GM18861 (cell line): ENCODE data around the gene FUT9.

Source experiments
- ATAC-seq: cut with Tn5 transposase; IDR thresholded peaks from one replicate; pipeline ENCODE4 v1.9.1; 2021; ENCODE audit not compliant: unreplicated experiment

FUT9 gene

DNA sequence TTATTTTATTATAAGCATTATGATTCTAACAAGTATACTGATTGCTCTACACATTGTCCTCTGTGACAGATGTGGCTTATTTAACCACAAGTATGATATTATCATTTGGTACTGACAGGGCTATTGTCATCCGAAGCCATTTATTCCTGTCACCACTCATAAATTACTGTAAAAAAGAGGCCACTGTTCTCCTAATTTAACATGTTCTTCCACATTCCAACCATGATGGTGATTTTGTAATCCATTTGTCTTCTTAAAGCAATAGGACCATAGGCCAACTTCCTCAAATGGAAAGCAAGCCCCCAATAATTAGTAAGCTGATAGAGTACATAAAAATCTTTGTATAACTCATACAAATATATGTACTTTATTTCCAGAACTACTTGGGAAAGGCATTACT lies 50.6 kb downstream of the FUT9 start:
- no peak for ATAC-seq

DNA sequence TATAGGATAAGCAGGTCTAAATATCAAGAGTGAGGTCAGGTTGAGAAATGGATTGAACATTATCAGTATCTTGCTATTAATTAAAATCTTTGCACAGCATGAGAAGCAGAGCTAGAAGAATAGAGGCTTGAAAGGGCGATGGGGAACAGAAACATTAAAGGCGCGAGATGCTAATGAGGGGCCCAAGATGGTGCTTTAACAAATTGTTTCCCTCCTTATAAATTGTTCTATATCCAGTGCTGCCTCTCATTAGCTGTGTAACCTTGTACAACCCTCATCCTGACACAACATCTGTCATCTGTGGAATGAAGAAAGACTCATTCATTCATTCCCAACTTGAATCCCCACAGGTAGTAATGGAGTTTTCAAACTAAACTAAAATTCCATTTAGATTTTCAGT lies 57.8 kb downstream of the FUT9 start:
- no peak for ATAC-seq

DNA sequence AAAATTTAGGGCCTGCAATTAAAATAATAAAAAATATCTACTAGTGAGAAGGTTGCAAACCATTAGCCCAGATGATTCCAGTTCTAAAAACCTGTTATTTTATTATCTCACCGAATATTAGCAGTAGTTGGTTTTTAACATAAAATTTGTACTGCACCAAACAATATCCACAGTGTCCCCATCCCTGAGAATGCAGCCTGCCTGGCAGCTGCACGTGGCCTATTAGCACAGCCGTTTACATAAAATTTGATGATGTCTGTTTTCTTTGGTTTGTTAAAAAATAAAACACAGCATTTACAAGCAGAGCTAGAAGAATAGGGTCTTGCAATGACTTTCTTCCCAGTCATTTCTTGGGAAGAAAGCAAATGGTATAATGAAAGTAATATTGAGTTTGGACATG lies 58.2 kb downstream of the FUT9 start:
- no peak for ATAC-seq

DNA sequence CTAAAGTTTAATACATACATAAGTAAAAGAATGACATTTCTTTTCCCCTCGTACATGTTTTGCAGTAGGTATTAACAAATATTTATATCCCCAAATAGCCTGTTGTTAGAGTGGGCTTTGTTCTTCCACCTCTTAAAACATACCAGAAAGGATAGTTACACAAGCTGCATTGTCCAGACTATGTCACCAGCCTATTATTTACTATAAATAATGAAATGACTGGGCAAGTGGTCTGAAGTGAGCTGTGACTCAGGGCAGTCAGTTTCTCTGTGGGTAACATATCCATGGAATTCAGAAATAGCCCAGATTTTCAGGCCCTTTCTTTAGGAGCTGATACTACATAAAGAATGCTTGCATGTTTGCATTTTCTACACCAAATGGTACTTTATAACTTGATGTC lies 60.1 kb downstream of the FUT9 start:
- no peak for ATAC-seq

DNA sequence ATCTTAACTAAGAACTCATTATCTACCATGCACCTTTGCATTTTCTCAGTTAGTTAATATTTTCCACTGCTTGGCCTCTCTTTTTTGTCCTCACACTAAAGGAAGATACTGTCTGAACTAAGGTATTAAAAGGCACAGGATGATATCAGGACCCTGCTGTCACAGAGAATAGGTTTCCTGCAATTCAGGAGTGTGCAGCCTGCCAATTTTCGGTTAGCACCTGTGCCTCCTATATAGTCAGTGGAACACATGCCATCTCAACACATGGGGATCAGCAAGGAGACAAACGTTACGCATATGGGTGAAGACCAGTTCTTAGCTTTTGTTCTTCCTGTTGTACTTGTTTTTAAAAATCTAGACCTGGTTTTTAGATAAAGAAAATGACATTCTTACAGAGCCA lies 71.0 kb downstream of the FUT9 start:
- no peak for ATAC-seq

DNA sequence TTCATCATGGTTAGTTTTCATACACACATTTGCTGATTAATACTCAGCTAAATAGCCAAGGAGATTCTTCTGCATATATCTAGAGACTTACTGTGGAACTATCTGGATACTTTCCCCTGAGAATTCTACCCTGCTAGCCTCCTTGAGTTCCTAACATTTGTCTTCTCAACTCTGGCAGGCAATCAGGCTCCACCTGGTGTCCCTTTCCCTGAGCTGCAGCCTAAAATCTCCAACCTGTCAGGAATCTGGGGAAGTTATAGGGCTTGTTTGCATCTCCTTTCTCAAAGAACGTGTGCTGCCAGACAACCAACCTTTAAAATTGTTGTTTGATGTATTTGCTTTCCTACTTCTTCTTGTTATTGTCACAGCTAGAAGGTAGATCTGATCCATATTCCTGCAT lies 73.4 kb downstream of the FUT9 start:
- no peak for ATAC-seq

DNA sequence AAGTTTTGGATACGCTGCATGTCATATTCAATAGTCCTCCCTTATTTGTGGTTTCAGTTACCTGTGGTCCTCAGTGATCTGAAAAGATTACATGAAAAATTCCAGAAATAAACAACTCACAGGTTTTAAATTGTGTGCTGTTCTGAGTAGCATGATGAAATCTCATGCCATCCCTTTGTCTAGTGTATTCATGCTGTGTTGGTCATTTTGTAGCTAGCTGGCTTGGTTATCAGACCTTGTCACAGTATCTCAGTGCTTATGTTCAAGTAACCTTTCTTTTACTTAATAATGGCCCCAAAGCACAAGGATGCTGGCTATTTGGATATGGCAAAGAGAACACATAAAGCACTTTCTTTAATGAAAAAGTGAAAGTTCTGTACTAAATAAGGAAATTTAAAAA lies 78.3 kb downstream of the FUT9 start:
- no peak for ATAC-seq

DNA sequence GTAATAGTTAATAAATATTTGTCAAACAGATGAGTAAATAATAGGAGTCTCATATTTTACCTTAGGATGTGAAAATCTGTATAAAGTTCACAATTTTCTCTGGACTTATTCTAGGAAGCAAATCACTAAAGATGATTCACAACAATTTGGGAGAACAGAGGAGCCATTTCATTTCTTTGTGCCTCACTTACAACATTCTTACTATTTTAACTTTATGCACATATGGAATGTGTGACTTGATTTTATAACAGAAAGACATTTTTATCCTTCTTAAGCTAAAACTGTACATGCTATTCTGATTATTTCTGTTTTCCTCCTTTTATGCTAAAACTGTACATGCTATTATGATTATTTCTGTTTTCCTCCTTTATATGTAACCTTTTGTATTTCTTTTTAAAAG lies 83.3 kb downstream of the FUT9 start:
- no peak for ATAC-seq

DNA sequence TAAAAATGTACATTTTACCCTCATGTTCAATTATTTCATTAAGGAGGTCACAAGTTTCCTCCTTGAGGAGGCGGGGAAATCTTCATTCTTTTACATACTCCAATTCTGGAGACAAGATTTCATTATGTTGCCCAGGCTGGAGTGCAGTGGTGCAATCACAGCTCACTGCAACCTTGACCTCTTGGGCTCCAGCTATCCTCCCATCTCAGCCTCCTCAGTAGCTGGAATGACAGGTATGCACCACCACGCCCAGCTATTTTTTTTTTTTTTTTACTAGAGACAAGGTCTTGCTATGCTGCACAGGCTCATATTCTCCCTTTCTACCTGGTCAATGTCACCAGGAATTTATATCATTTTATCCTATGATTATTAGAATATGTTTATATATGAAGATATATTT lies 85.8 kb downstream of the FUT9 start:
- ATAC-seq = no peak

DNA sequence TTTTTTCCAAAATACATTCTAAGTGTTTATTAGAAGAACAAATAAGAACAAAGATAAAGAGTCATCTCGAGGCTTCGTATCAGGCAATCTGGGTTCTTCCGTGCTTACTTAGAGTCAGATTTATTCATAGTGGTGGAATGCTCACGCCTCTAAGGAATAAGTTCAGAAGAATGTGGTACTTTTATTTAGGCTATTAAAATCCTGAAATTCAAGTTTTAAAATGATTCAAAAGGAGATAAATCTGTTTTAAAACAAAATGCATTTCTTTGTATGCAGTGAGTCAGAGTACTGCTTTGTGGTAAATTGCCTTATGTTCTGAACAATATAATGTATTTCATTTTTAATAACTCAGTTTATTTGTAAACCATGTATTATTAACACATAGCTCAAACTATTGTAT lies 89.1 kb downstream of the FUT9 start:
- ATAC-seq = no peak

DNA sequence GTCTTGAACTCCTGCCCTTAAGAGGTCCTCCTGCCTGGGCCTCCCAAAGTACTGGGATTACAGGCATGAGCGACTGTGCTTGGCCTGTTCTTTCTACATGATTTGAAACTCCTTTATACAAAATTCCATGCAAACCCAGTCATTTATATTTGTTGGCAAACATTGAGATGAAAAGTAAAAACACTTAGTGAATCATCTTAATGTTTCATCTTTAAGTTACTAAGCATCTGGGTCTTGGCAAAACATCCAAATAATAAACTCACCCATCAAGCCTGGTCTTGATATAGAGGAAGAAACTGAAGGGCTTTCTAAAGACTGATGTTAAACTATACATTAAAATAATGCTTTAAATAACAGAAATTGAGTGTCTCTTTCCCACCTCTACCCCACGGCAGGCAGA lies 95.1 kb downstream of the FUT9 start:
- no peak for ATAC-seq

DNA sequence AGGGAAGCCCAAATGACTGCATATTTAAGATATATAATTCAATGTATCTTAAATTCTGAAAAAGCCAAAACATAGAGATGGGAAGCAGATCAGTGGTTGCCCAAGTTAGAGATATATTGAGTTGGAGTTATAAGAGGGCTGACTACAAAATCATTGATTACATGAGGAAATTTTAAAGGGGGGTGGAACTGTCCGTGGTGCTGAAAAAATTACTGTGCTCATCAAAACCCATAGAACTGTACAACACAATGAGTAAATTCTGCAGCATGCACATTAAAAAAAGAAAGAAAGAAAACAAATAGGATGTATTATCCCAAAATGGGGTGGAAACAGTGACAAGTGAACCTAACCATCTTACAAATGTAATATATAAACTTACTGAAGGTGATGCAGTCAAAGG lies 100.9 kb downstream of the FUT9 start:
- no peak for ATAC-seq

DNA sequence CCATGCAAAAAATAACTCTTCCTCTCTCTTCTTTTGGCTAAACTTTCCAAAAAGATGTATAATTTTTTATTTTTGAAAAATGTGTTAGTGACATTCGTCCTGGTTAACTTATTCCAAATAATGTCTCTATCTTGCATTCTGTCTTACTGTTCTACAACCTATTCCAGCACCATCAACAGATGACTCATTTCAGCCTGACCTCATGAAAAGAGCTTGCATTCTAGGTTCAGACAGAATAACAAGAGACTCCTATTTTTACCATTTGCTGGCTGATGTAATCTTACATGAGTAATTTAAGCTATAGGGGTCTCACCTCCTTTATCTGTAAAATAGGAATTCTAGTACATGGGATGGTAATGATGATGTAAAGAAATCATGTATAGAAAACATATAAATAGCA lies 109.0 kb downstream of the FUT9 start:
- ATAC-seq = no peak

DNA sequence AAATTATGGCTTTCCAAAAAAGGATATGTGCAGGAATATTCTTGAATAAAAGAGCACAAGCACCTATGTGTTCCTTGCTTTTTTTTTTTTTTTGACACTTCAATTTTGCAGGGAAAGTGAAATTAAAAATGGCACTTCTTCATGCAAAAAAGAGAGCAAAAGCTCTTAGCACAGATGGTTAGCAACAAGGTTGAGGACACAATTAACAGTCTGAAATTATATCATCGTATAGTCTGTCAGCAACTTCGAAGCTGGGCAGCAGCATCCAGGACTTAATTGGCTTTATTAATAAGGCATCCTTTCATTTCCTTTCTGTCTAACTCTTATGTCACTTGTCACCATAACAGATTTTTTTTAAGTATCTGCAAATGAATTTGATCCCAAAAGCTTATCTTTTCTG lies 122.6 kb downstream of the FUT9 start:
- ATAC-seq = no peak

DNA sequence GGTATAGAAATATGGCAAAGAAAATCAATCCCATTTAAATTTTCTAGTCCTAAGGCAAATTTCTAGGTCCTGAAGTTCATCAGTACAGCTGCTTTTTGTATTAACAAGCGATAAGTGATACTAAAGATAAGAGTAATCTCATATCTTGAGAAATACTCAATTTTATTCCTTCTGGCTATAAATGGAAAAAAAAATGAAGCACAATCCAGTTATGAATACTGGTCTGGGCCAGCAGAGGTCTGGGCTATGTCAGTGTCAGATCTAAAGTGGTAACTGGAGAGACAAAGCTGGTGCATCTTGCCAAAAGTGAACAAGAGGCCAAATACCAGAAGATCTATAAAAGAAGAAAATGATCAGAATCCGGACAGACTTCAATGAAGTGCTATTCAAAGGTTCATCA lies 126.4 kb downstream of the FUT9 start:
- no peak for ATAC-seq

DNA sequence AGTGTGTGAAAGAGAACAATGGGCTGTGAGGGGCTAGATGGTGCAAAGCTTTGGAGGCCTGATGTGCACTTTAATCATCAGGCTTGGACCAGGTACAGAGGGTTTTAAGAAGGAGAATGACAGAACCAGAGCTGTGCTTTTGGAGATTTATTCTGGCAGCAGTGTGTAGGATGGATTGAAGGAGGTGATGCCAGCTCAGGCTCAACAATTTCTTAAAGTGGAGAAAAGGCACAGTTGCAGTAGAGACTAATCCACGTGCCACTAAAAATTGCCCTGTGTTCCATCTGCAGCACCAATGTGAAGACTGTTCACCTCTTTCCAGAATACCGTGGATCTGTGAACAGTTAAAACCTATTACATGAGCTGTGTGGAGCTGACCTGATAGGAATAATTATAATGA lies 134.7 kb downstream of the FUT9 start:
- no peak for ATAC-seq

DNA sequence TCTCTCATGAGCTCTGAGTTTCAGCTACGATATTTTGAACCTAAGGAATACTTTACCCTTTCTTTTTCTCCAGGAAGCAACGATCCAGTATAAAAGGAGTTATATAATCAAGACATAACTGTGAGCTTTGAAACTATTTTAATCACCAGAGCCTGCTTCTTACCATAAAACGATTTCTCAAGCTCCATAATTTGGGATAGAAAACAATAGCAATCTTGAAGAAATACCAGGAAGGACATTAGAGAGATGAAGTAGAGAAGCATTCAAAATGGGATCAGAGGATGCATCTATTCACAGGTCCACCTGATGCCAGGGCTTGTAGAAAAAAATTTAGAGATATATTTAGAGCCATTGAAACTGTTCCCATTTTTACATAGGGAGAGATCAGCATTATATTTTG lies 135.9 kb downstream of the FUT9 start:
- no peak for ATAC-seq

DNA sequence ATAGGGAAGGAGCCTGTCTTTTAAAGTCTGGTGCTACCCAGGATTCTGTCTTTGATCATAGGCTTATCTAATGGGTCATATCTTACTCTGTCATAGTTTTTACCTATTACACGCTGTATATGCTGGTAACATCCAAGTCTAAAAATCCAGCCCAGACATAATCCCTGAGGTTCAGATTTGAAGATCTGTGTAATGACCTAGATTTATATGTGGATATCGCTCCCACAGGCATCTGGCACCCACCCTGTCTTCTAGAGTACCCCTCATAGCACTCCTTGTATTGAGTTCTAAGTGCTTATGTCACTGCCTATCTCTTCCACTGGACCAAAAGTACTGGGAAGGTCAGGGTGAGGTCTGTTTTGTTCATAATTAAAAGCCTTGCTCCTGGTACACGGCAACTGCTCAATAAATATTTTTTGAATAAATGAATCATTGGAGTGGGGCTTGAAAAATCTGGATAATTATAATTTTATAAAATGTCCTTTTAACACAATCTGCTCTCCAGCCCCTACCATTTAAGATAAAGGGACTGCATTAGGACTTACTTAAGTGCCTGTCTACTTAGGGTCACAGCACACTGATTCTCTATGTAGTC lies 136.4 kb downstream of the FUT9 start:
- no peak for ATAC-seq

DNA sequence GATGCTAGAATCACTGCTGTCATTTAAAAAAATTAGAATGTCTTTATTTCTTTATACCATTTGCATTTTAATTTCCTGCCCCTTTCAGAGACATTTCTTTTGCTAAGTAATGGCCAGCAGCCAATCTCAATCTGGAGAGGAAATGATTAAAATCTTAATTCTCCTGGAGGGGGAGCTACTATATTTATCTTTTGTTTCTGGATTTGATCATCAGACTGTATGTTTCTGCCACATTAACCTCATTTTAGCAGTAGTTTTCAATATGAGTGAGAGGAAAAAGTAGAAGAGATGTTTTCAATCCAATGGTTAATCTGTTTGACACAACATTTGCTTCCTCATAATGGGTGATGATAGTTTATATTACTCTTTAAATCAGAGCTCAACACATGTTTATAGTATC lies 138.0 kb downstream of the FUT9 start:
- no peak for ATAC-seq

DNA sequence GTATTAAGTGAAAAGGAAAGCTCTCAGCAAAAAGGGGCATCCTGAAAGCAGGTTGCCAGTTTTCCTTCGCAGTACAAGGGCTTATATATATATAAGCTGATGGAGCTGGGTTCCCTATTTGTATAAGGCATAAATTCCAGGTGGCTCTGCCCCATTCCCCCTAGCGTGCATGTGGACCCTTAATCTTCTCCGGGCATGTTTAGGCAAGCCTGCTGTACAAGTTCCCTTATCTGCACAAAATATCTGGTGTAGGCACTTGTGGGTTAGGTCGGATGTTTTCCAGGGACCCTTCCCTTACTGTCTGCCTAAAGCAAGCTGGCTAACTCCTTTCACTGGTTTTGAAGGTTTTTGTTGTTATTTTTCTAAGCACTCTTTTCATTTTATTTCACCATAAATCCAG lies 140.7 kb downstream of the FUT9 start:
- ATAC-seq = no peak

DNA sequence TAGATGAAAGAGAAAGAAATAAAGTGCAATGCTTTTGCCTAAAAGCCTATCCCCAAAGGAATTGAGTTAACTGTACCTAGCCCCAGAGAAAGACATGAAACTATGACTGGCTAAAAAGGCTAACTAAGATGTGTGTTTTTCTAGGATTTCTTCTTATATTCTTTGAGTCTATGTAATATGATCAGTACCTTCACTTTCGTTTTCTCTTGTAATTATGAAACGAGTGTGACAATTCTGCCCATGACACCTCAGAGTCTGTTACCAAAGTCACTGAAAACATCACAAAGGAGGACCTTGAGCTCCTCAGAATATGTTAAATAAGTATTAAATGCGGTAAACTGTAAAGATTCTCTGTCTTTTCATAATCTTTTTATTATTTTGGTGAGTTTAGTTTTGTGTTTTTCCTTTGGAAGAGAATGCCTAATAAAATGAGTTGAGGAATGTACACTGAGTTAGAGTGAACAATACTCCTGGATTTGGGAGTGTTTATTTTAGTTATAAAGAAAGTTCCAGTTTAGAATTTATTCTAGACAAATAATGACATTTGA lies 141.3 kb downstream of the FUT9 start:
- ATAC-seq = peak; percentile 94

DNA sequence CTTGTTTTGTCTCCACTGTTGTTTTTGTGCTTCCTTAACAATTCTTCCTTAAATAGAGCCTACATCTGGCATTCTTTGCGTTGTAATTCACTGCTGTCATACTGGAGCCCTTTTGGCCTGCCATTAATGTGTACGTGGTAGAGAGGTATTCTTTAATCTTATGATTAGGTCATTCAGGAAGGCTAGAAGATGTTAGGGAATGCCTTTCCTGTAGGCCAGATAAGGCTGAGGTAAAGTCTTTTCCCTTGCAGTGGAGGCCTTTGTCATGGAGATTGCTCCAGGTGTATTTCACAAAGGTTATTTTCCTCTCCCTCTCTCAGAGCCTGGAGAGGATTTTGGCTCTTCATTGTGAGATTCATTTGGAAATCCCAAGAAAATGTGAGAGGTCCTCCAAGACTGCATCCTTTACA lies 146.9 kb downstream of the FUT9 start:
- ATAC-seq = no peak

DNA sequence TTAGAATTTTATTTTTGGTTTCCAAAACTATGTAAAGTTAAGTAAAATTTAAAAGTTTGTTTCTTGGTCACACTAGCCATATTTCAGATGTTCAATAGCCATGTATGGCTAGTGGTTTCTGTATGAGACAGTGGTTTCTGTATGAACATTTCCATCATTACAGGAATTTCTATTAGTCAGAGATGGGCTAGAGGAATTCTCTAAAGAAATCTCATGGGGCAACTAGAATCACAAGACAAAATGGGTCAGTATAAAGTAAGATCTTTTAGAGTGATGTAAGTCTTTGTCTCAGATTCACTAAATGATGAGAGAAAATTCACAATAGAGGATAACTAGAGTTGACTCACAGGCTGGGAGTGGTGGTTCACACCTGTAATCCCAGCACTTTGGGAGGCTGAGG lies 149.0 kb downstream of the FUT9 start:
- peak; percentile 47 for ATAC-seq

DNA sequence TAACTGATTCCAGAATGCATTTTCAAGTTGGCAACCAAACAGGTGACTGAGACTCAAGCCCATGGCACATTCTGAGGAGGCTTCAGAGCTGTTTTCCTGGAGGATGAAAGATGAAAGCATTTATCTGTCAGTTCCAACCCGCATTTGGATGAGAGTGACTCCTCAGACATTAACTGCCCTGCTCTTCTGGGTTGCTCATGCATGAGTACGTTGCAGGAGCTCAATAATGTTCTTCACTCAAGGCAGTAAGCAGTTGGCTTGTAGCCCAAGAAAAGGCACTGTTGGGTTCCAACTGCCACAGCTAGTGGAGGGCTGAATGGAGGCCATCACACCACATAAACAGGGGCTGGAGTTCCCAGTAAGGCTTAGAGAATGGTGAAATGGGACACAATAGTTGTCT lies 155.3 kb downstream of the FUT9 start:
- ATAC-seq = no peak
